K562 (cell line): ENCODE results near the gene CUL2. TPM values are rescaled to one million over a fixed set of nuclear protein-coding genes. Genes with fewer than 3 reads are reported as not detected.

Experiments
- CCNT2 ChIP-seq: IDR thresholded peaks from 2 replicates; pipeline ENCODE4 v1.6.1; 2011; ENCODE audit warnings: borderline replicate concordance, low read depth, mild to moderate bottlenecking, moderate library complexity, mixed read lengths, low read length; ENCODE audit not compliant: insufficient read length; ENCODE audit errors: extremely low read depth
- EHMT2 ChIP-seq: fragments of 450-650 bp; IDR thresholded peaks from 2 replicates; pipeline ENCODE4 v1.6.1; 2018; ENCODE audit warnings: antibody characterized with exemption
- EZH2 ChIP-seq: IDR thresholded peaks from 2 replicates; pipeline ENCODE4 v1.6.1; 2012; ENCODE audit warnings: low read depth, mild to moderate bottlenecking, inconsistent platforms, low read length, borderline replicate concordance
- FOXA3 ChIP-seq, 2 experiments: fragments of 450-650 bp in 1 of 2; sonication (generic) in 1 of 2; formaldehyde crosslinking; IDR thresholded peaks in 1 of 2; conservative IDR thresholded peaks in 1 of 2; 2 replicates each; pipeline versions ENCODE4 v1.4.0 to v1.8.0; 2020 to 2022; ENCODE audit warnings: mild to moderate bottlenecking in 2 of 2, missing genetic modification reagents in 1 of 2
- MLX ChIP-seq, 2 experiments: fragments of 450-650 bp in 1 of 2; sonication (generic) in 1 of 2; formaldehyde crosslinking; conservative IDR thresholded peaks; 2 replicates each; pipeline versions ENCODE4 v1.4.0 to v1.8.1; 2020 to 2022; ENCODE audit warnings: mild to moderate bottlenecking in 1 of 2, missing genetic modification reagents in 1 of 2
- NCOA4 ChIP-seq: fragments of 450-650 bp; IDR thresholded peaks from 2 replicates; pipeline ENCODE4 v1.6.1; 2018; ENCODE audit warnings: mild to moderate bottlenecking; ENCODE audit not compliant: partially characterized antibody
- PHTF2 ChIP-seq: fragments of 250-450 bp; sonication (Bioruptor Pico); IDR thresholded peaks from 2 replicates; pipeline ENCODE4 v1.5.0; 2021; ENCODE audit warnings: mild to moderate bottlenecking
- RBM14 ChIP-seq: fragments of 200-400 bp; formaldehyde crosslinking; IDR thresholded peaks from 2 replicates; pipeline ENCODE4 v1.6.1; 2018; ENCODE audit warnings: low read depth, mild to moderate bottlenecking, low read length, moderate library complexity, borderline replicate concordance; ENCODE audit not compliant: insufficient read depth
- SIX5 ChIP-seq, 2 experiments: IDR thresholded peaks; 2 replicates each; pipeline ENCODE4 v1.6.1; 2011; ENCODE audit warnings: low read length in 2 of 2, borderline replicate concordance in 1 of 2, low read depth in 1 of 2, mild to moderate bottlenecking in 1 of 2, moderate library complexity in 1 of 2; ENCODE audit not compliant: insufficient read depth in 1 of 2
- SMAD3 ChIP-seq: fragments of 450-650 bp; formaldehyde crosslinking; conservative IDR thresholded peaks from 2 replicates; pipeline ENCODE4 v1.4.0; 2020; ENCODE audit warnings: mild to moderate bottlenecking
- TARDBP ChIP-seq: fragments of 450-650 bp; IDR thresholded peaks from 2 replicates; pipeline ENCODE4 v1.6.1; 2016
- ZHX1 ChIP-seq: fragments of 150-350 bp; conservative IDR thresholded peaks from 2 replicates; pipeline ENCODE4 v1.6.1; 2014; ENCODE audit warnings: low read length
- polyA plus RNA-seq, 8 experiments: library from polyadenylated mRNA; depleted of rRNA in 4 of 8; stranded (reverse) in 5 of 8; unstranded in 3 of 8; fragments of >200 nt; fragmentation: Nextera tagmentation in 2 of 8; fragmentation: Illumina TruSeq in 1 of 8; extraction: Ambion mirVana in 2 of 8; extraction: Trizol in 1 of 8; gene quantifications; 2 replicates each; pipeline versions ENCODE4 v1.2.1 to v1.2.3, GENCODE V29; 2011 to 2014; ENCODE audit warnings: inconsistent platforms in 1 of 8, missing spikeins in 1 of 8
- total RNA-seq, 7 experiments: library from RNA; depleted of rRNA in 6 of 7; stranded (reverse); fragments of >200 nt in 6 of 7; fragmentation: Illumina TruSeq in 2 of 7; extraction: Trizol in 2 of 7; gene quantifications; 2 replicates each; pipeline versions ENCODE4 v1.2.1 to v1.2.3, GENCODE V29; 2011 to 2021; ENCODE audit warnings: low replicate concordance in 1 of 7
- TF ChIP-seq, protein P1 (sequence below): fragments of 250-450 bp; sonication (Bioruptor Pico); IDR thresholded peaks from 2 replicates; pipeline ENCODE4 v1.6.1; 2021; ENCODE audit warnings: mild to moderate bottlenecking
- TF ChIP-seq, protein P2 (sequence below), 2 experiments: fragments of 450-650 bp; IDR thresholded peaks; 2 replicates each; pipeline ENCODE4 v1.6.1; 2016; ENCODE audit warnings: mild to moderate bottlenecking in 2 of 2, borderline replicate concordance in 1 of 2, low read depth in 1 of 2, moderate library complexity in 1 of 2

Gene CUL2
- total and polyA plus RNA-seq, 9 of the 15 experiments (the other 6 are each of a cell fraction or from before 2014, with no cell fraction given) = 17.3 to 46.3 (median 41.2) TPM

GRCh38 chr10:35126530-35127288 lies 36.6 kb upstream of the CUL2 start, which contains the start of gene CREM (continued):
- no peak for TF ChIP-seq EZH2
- peak; percentile 89 for TF ChIP-seq CCNT2
- no peak; a peak in 1 of 4 replicates for TF ChIP-seq SIX5 (IDR thresholded peaks at IDR 0.05; ENCODE audit: borderline replicate concordance in 1 of 2, insufficient read depth in 1 of 2, low read depth in 1 of 2, low read length in 2 of 2)
- no peak for TF ChIP-seq RBM14
- TF ChIP-seq PHTF2 (CRISPR knock-in tag) = no peak
- no peak for TF ChIP-seq NCOA4
- no peak for TF ChIP-seq EHMT2
- 0 out of 4 replicates have a peak, but pooled peaks of 1 of the 2 experiments have one; percentile 21 for TF ChIP-seq FOXA3 (CRISPR knock-in tag; conservative IDR thresholded peaks at IDR 0.05 in 1 of 2, IDR thresholded peaks at IDR 0.05 in 1 of 2)
- TF ChIP-seq, protein P1, sequence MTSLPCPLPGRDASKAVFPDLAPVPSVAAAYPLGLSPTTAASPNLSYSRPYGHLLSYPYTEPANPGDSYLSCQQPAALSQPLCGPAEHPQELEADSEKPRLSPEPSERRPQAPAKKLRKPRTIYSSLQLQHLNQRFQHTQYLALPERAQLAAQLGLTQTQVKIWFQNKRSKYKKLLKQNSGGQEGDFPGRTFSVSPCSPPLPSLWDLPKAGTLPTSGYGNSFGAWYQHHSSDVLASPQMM (CRISPR knock-in tag) = no peak
- TF ChIP-seq, protein P2, sequence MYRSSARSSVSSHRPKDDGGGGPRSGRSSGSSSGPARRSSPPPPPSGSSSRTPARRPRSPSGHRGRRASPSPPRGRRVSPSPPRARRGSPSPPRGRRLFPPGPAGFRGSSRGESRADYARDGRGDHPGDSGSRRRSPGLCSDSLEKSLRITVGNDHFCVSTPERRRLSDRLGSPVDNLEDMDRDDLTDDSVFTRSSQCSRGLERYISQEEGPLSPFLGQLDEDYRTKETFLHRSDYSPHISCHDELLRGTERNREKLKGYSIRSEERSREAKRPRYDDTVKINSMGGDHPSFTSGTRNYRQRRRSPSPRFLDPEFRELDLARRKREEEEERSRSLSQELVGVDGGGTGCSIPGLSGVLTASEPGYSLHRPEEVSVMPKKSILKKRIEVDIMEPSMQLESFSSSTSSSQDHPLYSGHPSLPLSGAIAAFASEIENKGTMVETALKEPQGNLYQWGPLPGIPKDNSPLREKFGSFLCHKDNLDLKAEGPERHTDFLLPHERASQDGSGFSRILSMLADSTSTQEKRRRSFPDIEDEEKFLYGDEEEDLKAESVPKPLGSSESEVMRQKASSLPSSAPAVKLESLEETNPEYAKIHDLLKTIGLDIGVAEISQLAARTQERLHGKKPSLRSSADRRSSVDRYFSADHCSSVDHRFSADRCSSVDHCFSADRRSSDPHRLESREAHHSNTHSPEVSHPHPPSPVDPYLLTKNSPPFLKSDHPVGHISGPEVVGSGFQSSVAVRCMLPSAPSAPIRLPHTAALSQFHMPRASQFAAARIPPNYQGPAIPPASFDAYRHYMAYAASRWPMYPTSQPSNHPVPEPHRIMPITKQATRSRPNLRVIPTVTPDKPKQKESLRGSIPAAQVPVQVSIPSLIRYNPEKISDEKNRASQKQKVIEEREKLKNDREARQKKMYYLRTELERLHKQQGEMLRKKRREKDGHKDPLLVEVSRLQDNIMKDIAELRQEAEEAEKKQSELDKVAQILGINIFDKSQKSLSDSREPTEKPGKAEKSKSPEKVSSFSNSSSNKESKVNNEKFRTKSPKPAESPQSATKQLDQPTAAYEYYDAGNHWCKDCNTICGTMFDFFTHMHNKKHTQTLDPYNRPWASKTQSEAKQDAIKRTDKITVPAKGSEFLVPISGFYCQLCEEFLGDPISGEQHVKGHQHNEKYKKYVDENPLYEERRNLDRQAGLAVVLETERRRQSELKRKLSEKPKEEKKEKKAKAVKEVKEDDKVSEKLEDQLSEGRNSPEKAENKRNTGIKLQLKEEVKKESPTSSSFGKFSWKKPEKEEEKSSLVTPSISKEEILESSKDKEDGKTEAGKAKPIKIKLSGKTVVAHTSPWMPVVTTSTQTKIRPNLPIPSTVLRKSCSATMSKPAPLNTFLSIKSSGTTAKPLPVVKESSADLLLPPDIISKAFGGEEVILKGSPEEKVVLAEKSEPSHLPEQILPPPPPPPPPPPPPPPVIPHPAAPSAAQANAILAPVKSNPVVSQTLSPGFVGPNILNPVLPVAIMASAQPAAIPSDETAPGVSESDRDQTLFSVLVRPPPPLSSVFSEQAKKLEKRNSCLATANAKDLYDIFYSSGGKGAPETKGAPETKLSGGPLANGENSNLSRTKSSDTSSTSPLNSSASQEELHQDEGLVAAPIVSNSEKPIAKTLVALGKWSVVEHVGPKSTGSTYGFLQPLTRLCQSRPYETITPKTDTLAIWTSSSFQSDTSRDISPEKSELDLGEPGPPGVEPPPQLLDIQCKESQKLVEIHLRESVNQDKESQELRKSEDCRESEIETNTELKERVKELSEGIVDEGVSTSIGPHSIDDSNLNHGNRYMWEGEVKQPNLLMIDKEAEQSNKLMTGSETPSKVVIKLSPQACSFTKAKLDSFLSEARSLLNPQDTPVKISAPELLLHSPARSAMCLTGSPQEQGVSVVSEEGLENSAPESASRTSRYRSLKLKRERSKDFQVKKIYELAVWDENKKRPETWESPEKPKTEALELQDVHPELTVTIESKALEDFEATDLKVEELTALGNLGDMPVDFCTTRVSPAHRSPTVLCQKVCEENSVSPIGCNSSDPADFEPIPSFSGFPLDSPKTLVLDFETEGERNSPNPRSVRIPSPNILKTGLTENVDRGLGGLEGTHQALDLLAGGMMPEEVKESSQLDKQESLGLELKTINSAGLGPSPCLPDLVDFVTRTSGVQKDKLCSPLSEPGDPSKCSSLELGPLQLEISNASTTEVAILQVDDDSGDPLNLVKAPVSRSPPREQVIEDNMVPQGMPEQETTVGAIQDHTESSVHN (IDR thresholded peaks at IDR 0.05; ENCODE audit: borderline replicate concordance in 1 of 2, low read depth in 1 of 2) = no peak
- peak; percentile 75 for TF ChIP-seq TARDBP
- TF ChIP-seq ZHX1 = no peak
- TF ChIP-seq MLX (CRISPR knock-in tag; conservative IDR thresholded peaks at IDR 0.05) = no peak
- no peak for TF ChIP-seq SMAD3 (CRISPR knock-in tag)
